Measurements from ENCODE around the gene RFX3. TPM values are rescaled to one million over a fixed set of nuclear protein-coding genes. Genes with fewer than 3 reads are reported as not detected.

RFX3 gene
- total and polyA plus RNA-seq, 2 experiments from 2014 or later: 5.8 to 7.9 TPM

- H3K4me2 ChIP-seq: no peak overlapping the region
- H3K4me3 ChIP-seq: no peak overlapping the region
- H3K27me3 ChIP-seq: no peaks in the 10 kb centered on the region
- H3K36me3 ChIP-seq (replicated peaks; ENCODE audit: insufficient read depth, low read depth): no peaks in the 10 kb centered on the region
- no peak overlapping the region for H3K27ac ChIP-seq
- TF ChIP-seq EZH2 (IDR thresholded peaks at IDR 0.05; ENCODE audit: borderline replicate concordance): no peak
- TF ChIP-seq CTCF (IDR thresholded peaks at IDR 0.05; ENCODE audit: poor library complexity): no peak
- no peak for TF ChIP-seq EZH2phosphoT487 (IDR thresholded peaks at IDR 0.05; ENCODE audit: low read depth, severe bottlenecking, unreplicated experiment)
- H3K9me2 ChIP-seq (replicated peaks; ENCODE audit: insufficient read depth): no peaks in the 10 kb centered on the region
- no peak for DNase-seq (ENCODE audit: low spot score)
- 83% methylated on average over 1 of the region's 1 CpG for WGBS (ENCODE audit: low lambda C conversion rate, missing lambda C conversion rate)
- H3K9me3 ChIP-seq (ENCODE audit: low read depth): no peaks in the 10 kb centered on the region
- H3K4me1 ChIP-seq (ENCODE audit: insufficient read depth): no peaks in the 10 kb centered on the region
- no peaks in the 10 kb centered on the region for H4K20me1 ChIP-seq (ENCODE audit: insufficient read depth, poor library complexity, severe bottlenecking)
- H3K79me2 ChIP-seq: no peaks in the 10 kb centered on the region
- H2AFZ ChIP-seq: no peak overlapping the region
Observed at GRCh38 chr9:3285365-3286161, 240.2 kb downstream of the RFX3 start.

GRCh38 chr9:3282365-3282764 is 243.4 kb downstream of the RFX3 start:
- no peaks in the 10 kb centered on the region for H4K20me1 ChIP-seq (ENCODE audit: insufficient read depth, poor library complexity, severe bottlenecking)
- WGBS (ENCODE audit: low lambda C conversion rate, missing lambda C conversion rate): 91% methylated on average over 3 of the region's 3 CpGs
- TF ChIP-seq CTCF (IDR thresholded peaks at IDR 0.05; ENCODE audit: poor library complexity): no peak
- TF ChIP-seq EZH2 (IDR thresholded peaks at IDR 0.05; ENCODE audit: borderline replicate concordance): no peak
- no peak for TF ChIP-seq EZH2phosphoT487 (IDR thresholded peaks at IDR 0.05; ENCODE audit: low read depth, severe bottlenecking, unreplicated experiment)

GRCh38 chr9:3281399-3281798 is 244.4 kb downstream of the RFX3 start:
- Histone ChIP-seq H2AFZ (no peak overlapping the region), H3K27me3 (no peaks in the 10 kb centered on the region), H3K4me1 (ENCODE audit: insufficient read depth) (no peaks in the 10 kb centered on the region), H3K9me3 (ENCODE audit: low read depth) (no peaks in the 10 kb centered on the region), H3K79me2 (no peaks in the 10 kb centered on the region), H3K9me2 (replicated peaks; ENCODE audit: insufficient read depth) (no peaks in the 10 kb centered on the region), H3K27ac (no peak overlapping the region), H3K4me3 (no peak overlapping the region), H3K4me2 (no peak overlapping the region), H4K20me1 (ENCODE audit: insufficient read depth, poor library complexity, severe bottlenecking) (no peaks in the 10 kb centered on the region), H3K36me3 (replicated peaks; ENCODE audit: insufficient read depth, low read depth) (no peaks in the 10 kb centered on the region)
- DNase-seq (ENCODE audit: low spot score): no peak
- TF ChIP-seq EZH2phosphoT487 (IDR thresholded peaks at IDR 0.05; ENCODE audit: low read depth, severe bottlenecking, unreplicated experiment) (no peak), EZH2 (IDR thresholded peaks at IDR 0.05; ENCODE audit: borderline replicate concordance) (no peak), CTCF (IDR thresholded peaks at IDR 0.05; ENCODE audit: poor library complexity) (no peak)

More at GRCh38 chr9:3282365-3282764, 243.4 kb downstream of the RFX3 start:
- Histone ChIP-seq H3K4me1 (ENCODE audit: insufficient read depth) (no peaks in the 10 kb centered on the region), H3K36me3 (replicated peaks; ENCODE audit: insufficient read depth, low read depth) (no peaks in the 10 kb centered on the region), H3K9me3 (ENCODE audit: low read depth) (no peaks in the 10 kb centered on the region), H3K4me2 (no peak overlapping the region), H3K27me3 (no peaks in the 10 kb centered on the region), H3K79me2 (no peaks in the 10 kb centered on the region), H3K4me3 (no peak overlapping the region), H2AFZ (no peak overlapping the region), H3K27ac (no peak overlapping the region), H3K9me2 (replicated peaks; ENCODE audit: insufficient read depth) (no peaks in the 10 kb centered on the region)
- no peak for DNase-seq (ENCODE audit: low spot score)
